Esophagus muscularis mucosa (tissue), 4 donors: ENCODE measurements around the gene NPPC.
"Not testable (repeated sequence)": the region's sequence is repeated elsewhere in the genome, so short reads cannot be mapped to it uniquely, and the experiment has no call there.

Experiments used
- EP300 ChIP-seq: sonication (generic); formaldehyde crosslinking; IDR thresholded peaks from one replicate; pipeline ENCODE4 v1.6.1; 2017; ENCODE audit warnings: antibody characterized with exemption
- POLR2A ChIP-seq: fragments of 450-650 bp; IDR thresholded peaks from one replicate; pipeline ENCODE4 v1.6.1; 2017; ENCODE audit warnings: antibody characterized with exemption, moderate library complexity, mild to moderate bottlenecking, low read depth
- POLR2AphosphoS5 ChIP-seq, 2 donors: sonication (generic); formaldehyde crosslinking; IDR thresholded peaks; one replicate each; pipeline ENCODE4 v1.6.1; 2017; ENCODE audit warnings: antibody characterized with exemption in 2 of 2
- TF ChIP-seq, protein P1 (sequence below), 3 experiments: fragments of 200-600 bp in 2 of 3; fragments of 450-650 bp in 1 of 3; sonication (generic) in 2 of 3; IDR thresholded peaks; one replicate each; pipeline ENCODE4 v1.5.1; 2017 to 2019; ENCODE audit warnings: antibody characterized with exemption in 3 of 3, mild to moderate bottlenecking in 2 of 3, moderate library complexity in 1 of 3

DNA sequence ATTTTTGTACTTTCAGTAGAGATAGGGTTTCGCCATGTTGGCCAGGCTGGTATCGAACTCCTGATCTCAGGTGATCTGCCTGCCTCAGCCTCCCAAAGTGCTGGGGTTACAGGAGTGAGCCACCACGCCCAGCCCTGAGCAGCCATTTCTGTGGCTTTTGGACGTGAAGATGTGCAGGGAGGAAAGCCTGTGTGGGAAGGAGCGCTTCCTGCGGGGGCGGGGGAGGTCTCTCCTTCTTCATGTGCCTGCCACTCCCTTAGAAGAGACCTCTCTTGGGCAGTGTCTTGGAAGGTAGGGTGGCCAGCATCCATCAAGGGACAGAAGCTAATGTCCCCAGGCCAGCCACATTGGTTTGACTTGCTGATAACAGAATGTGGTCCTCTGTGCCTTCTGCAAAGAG lies 16.0 kb downstream of the NPPC start:
- not testable (repeated sequence) for TF ChIP-seq POLR2AphosphoS5 (IDR thresholded peaks at IDR 0.05); EP300; POLR2A
- TF ChIP-seq, protein P1, sequence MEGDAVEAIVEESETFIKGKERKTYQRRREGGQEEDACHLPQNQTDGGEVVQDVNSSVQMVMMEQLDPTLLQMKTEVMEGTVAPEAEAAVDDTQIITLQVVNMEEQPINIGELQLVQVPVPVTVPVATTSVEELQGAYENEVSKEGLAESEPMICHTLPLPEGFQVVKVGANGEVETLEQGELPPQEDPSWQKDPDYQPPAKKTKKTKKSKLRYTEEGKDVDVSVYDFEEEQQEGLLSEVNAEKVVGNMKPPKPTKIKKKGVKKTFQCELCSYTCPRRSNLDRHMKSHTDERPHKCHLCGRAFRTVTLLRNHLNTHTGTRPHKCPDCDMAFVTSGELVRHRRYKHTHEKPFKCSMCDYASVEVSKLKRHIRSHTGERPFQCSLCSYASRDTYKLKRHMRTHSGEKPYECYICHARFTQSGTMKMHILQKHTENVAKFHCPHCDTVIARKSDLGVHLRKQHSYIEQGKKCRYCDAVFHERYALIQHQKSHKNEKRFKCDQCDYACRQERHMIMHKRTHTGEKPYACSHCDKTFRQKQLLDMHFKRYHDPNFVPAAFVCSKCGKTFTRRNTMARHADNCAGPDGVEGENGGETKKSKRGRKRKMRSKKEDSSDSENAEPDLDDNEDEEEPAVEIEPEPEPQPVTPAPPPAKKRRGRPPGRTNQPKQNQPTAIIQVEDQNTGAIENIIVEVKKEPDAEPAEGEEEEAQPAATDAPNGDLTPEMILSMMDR (IDR thresholded peaks at IDR 0.05), result not testable (repeated sequence)
